ENCODE data around the gene MCM8.

Gene MCM8

GRCh38 chr20:5938456-5939029, 11.9 kb upstream of the MCM8 start:
- TF ChIP-seq PAX5 (IDR thresholded peaks at IDR 0.05; ENCODE audit: insufficient read depth, low read length, severe bottlenecking) (no peak), TAF1 (IDR thresholded peaks at IDR 0.05; ENCODE audit: low read depth, low read length) (no peak), POLR2AphosphoS5 (IDR thresholded peaks at IDR 0.05; ENCODE audit: low read depth, low read length) (no peak), POLR2A (IDR thresholded peaks at IDR 0.05; ENCODE audit: low read depth, low read length) (no peak), POU2F2 (IDR thresholded peaks at IDR 0.05; ENCODE audit: low read depth, low read length) (no peak), SPI1 (IDR thresholded peaks at IDR 0.05; ENCODE audit: low read depth, low read length) (no peak)
- DNase-seq (ENCODE audit: insufficient read length, low spot score) (no peak), FAIRE-seq (no peak)

- no peak for TF ChIP-seq TAF1 (IDR thresholded peaks at IDR 0.05; ENCODE audit: low read depth, low read length)
- TF ChIP-seq PAX5 (IDR thresholded peaks at IDR 0.05; ENCODE audit: insufficient read depth, low read length, severe bottlenecking): no peak
- no peak for TF ChIP-seq POU2F2 (IDR thresholded peaks at IDR 0.05; ENCODE audit: low read depth, low read length)
- no peak for TF ChIP-seq POLR2A (IDR thresholded peaks at IDR 0.05; ENCODE audit: low read depth, low read length)
- TF ChIP-seq SPI1 (IDR thresholded peaks at IDR 0.05; ENCODE audit: low read depth, low read length): no peak
- no peak for TF ChIP-seq POLR2AphosphoS5 (IDR thresholded peaks at IDR 0.05; ENCODE audit: low read depth, low read length)
- DNase-seq (ENCODE audit: insufficient read length, low spot score) (no peak), FAIRE-seq (no peak)
These were observed 4.5 kb upstream of the MCM8 start for GRCh38 chr20:5945963-5946362.

GRCh38 chr20:5947276-5947675, 3.2 kb upstream of the MCM8 start:
- DNase-seq (ENCODE audit: insufficient read length, low spot score) (no peak), FAIRE-seq (no peak)
- TF ChIP-seq PAX5 (IDR thresholded peaks at IDR 0.05; ENCODE audit: insufficient read depth, low read length, severe bottlenecking) (no peak), POLR2AphosphoS5 (IDR thresholded peaks at IDR 0.05; ENCODE audit: low read depth, low read length) (no peak), TAF1 (IDR thresholded peaks at IDR 0.05; ENCODE audit: low read depth, low read length) (no peak), POU2F2 (IDR thresholded peaks at IDR 0.05; ENCODE audit: low read depth, low read length) (no peak), POLR2A (IDR thresholded peaks at IDR 0.05; ENCODE audit: low read depth, low read length) (no peak), SPI1 (IDR thresholded peaks at IDR 0.05; ENCODE audit: low read depth, low read length) (no peak)

- no peak for DNase-seq (ENCODE audit: insufficient read length, low spot score)
- FAIRE-seq: no peak
- TF ChIP-seq PAX5 (IDR thresholded peaks at IDR 0.05; ENCODE audit: insufficient read depth, low read length, severe bottlenecking) (no peak), POLR2AphosphoS5 (IDR thresholded peaks at IDR 0.05; ENCODE audit: low read depth, low read length) (no peak), POLR2A (IDR thresholded peaks at IDR 0.05; ENCODE audit: low read depth, low read length) (no peak), TAF1 (IDR thresholded peaks at IDR 0.05; ENCODE audit: low read depth, low read length) (no peak), POU2F2 (IDR thresholded peaks at IDR 0.05; ENCODE audit: low read depth, low read length) (no peak), SPI1 (IDR thresholded peaks at IDR 0.05; ENCODE audit: low read depth, low read length) (no peak)
These were observed 545 bp upstream of the MCM8 start for GRCh38 chr20:5949943-5950270.

GRCh38 chr20:5967469-5967868, 17.0 kb downstream of the MCM8 start:
- no peak for DNase-seq (ENCODE audit: insufficient read length, low spot score)
- TF ChIP-seq POLR2A (IDR thresholded peaks at IDR 0.05; ENCODE audit: low read depth, low read length) (no peak), PAX5 (IDR thresholded peaks at IDR 0.05; ENCODE audit: insufficient read depth, low read length, severe bottlenecking) (no peak), TAF1 (IDR thresholded peaks at IDR 0.05; ENCODE audit: low read depth, low read length) (no peak), SPI1 (IDR thresholded peaks at IDR 0.05; ENCODE audit: low read depth, low read length) (no peak), POLR2AphosphoS5 (IDR thresholded peaks at IDR 0.05; ENCODE audit: low read depth, low read length) (no peak), POU2F2 (IDR thresholded peaks at IDR 0.05; ENCODE audit: low read depth, low read length) (no peak)
- no peak for FAIRE-seq

- FAIRE-seq (no peak), DNase-seq (ENCODE audit: insufficient read length, low spot score) (no peak)
- no peak for TF ChIP-seq TAF1 (IDR thresholded peaks at IDR 0.05; ENCODE audit: low read depth, low read length)
These were observed 18.0 kb downstream of the MCM8 start for GRCh38 chr20:5968462-5968861.

GRCh38 chr20:5969348-5969935, 19.0 kb downstream of the MCM8 start:
- FAIRE-seq (no peak), DNase-seq (ENCODE audit: insufficient read length, low spot score) (no peak)
- TF ChIP-seq SPI1 (IDR thresholded peaks at IDR 0.05; ENCODE audit: low read depth, low read length): no peak
- no peak for TF ChIP-seq POLR2A (IDR thresholded peaks at IDR 0.05; ENCODE audit: low read depth, low read length)
- TF ChIP-seq TAF1 (IDR thresholded peaks at IDR 0.05; ENCODE audit: low read depth, low read length): no peak
- no peak for TF ChIP-seq POLR2AphosphoS5 (IDR thresholded peaks at IDR 0.05; ENCODE audit: low read depth, low read length)
- no peak for TF ChIP-seq PAX5 (IDR thresholded peaks at IDR 0.05; ENCODE audit: insufficient read depth, low read length, severe bottlenecking)
- TF ChIP-seq POU2F2 (IDR thresholded peaks at IDR 0.05; ENCODE audit: low read depth, low read length): no peak

GRCh38 chr20:5969940-5970339, 19.5 kb downstream of the MCM8 start:
- no peak for TF ChIP-seq PAX5 (IDR thresholded peaks at IDR 0.05; ENCODE audit: insufficient read depth, low read length, severe bottlenecking)
- no peak for TF ChIP-seq POLR2A (IDR thresholded peaks at IDR 0.05; ENCODE audit: low read depth, low read length)
- FAIRE-seq: no peak
- DNase-seq (ENCODE audit: insufficient read length, low spot score): no peak

GRCh38 chr20:5970381-5970780, 19.9 kb downstream of the MCM8 start:
- TF ChIP-seq POU2F2 (IDR thresholded peaks at IDR 0.05; ENCODE audit: low read depth, low read length) (no peak), TAF1 (IDR thresholded peaks at IDR 0.05; ENCODE audit: low read depth, low read length) (no peak), POLR2AphosphoS5 (IDR thresholded peaks at IDR 0.05; ENCODE audit: low read depth, low read length) (no peak), PAX5 (IDR thresholded peaks at IDR 0.05; ENCODE audit: insufficient read depth, low read length, severe bottlenecking) (no peak), POLR2A (IDR thresholded peaks at IDR 0.05; ENCODE audit: low read depth, low read length) (no peak), SPI1 (IDR thresholded peaks at IDR 0.05; ENCODE audit: low read depth, low read length) (no peak)
- no peak for FAIRE-seq

GRCh38 chr20:5971203-5971602, 20.8 kb downstream of the MCM8 start:
- TF ChIP-seq SPI1 (IDR thresholded peaks at IDR 0.05; ENCODE audit: low read depth, low read length): no peak
- TF ChIP-seq POLR2AphosphoS5 (IDR thresholded peaks at IDR 0.05; ENCODE audit: low read depth, low read length): no peak
- no peak for TF ChIP-seq POU2F2 (IDR thresholded peaks at IDR 0.05; ENCODE audit: low read depth, low read length)
- no peak for TF ChIP-seq TAF1 (IDR thresholded peaks at IDR 0.05; ENCODE audit: low read depth, low read length)
- no peak for TF ChIP-seq POLR2A (IDR thresholded peaks at IDR 0.05; ENCODE audit: low read depth, low read length)
- TF ChIP-seq PAX5 (IDR thresholded peaks at IDR 0.05; ENCODE audit: insufficient read depth, low read length, severe bottlenecking): no peak
- FAIRE-seq (no peak), DNase-seq (ENCODE audit: insufficient read length, low spot score) (no peak)

More at GRCh38 chr20:5970381-5970780, 19.9 kb downstream of the MCM8 start:
- DNase-seq (ENCODE audit: insufficient read length, low spot score): no peak
